SH-SY5Y (cell line): ENCODE results near the gene GABRE.

Experiments
- GATA2 ChIP-seq: IDR thresholded peaks from 2 replicates; pipeline ENCODE4 v1.6.1; 2011; ENCODE audit warnings: mild to moderate bottlenecking, low read depth, low read length
- GATA3 ChIP-seq: IDR thresholded peaks from 2 replicates; pipeline ENCODE4 v1.6.1; 2011; ENCODE audit warnings: low read depth, mild to moderate bottlenecking, low read length, moderate library complexity

DNA sequence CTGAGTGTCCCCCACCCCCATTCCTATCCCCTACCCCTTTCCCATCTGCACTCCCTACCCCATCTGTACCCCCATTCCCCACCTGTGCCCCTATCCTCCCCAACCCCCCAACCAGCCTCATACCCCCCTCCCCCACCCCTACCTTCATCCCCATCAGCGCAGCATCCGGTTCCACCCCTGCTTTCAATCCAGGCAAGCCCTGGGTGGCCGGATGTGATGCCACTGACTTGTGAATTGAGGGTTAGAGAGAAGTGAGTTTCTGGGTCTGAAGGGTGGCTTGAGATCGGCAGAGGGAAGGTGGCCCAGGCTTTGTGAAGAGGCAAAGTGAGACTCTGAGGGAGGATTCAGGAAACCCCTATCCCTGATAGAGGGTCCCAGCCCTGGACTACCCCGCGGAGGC is 53.9 kb downstream of the GABRE start:
- TF ChIP-seq GATA2 (no peak), GATA3 (no peak)
